Uterus (tissue), 4 donors: Measurements from ENCODE around the gene RHEBL1. TPM values are rescaled to one million over a fixed set of nuclear protein-coding genes. Genes with fewer than 3 reads are reported as not detected.

Experiments used
- DNase-seq, 2 donors: peaks; one replicate each; pipeline ENCODE4 v3.0.0-alpha.2; 2019 to 2020
- H3K27ac ChIP-seq, 2 donors: fragments of 200-600 bp; sonication (generic); 1 replicate in 1 of 2; 2 replicates in 1 of 2; pipeline ENCODE4 v1.5.1; 2016 to 2018
- H3K27me3 ChIP-seq, 2 donors: fragments of 200-600 bp; sonication (generic); one replicate each; pipeline ENCODE4 v1.5.1; 2018 to 2019; ENCODE audit warnings: control low read depth in 1 of 2
- H3K36me3 ChIP-seq, 2 donors: fragments of 200-600 bp; sonication (generic); one replicate each; pipeline ENCODE4 v1.5.1; 2019; ENCODE audit warnings: control low read depth in 1 of 2
- H3K4me1 ChIP-seq, 2 donors: fragments of 200-600 bp; sonication (generic); one replicate each; pipeline ENCODE4 v1.5.1; 2018 to 2019; ENCODE audit warnings: control low read depth in 1 of 2
- H3K4me3 ChIP-seq, 2 donors: fragments of 200-600 bp; sonication (generic); 1 replicate in 1 of 2; 2 replicates in 1 of 2; pipeline ENCODE4 v1.5.1; 2018 to 2019; ENCODE audit warnings: mild to moderate bottlenecking in 1 of 2
- H3K9me3 ChIP-seq, 2 donors: fragments of 200-600 bp; sonication (generic); one replicate each; pipeline ENCODE4 v1.5.1; 2019; ENCODE audit warnings: control low read depth in 1 of 2
- POLR2A ChIP-seq, 2 donors: fragments of 450-650 bp; IDR thresholded peaks; one replicate each; pipeline ENCODE4 v1.6.1; 2016; ENCODE audit warnings: antibody characterized with exemption in 2 of 2, mild to moderate bottlenecking in 1 of 2, moderate library complexity in 1 of 2
- intact Hi-C: fragments of 100-400 bp; cut with DNase I; formaldehyde crosslinking; loops from one replicate; pipeline ENCODE4 v1.15.1; 2023; ENCODE audit warnings: low total_unique reads
- total RNA-seq, 4 donors: library from RNA; depleted of rRNA in 3 of 4; stranded (reverse); fragments of >200 nt in 3 of 4; gene quantifications; one replicate each; pipeline versions ENCODE4 v1.1.0 to v1.2.4, GENCODE V29; 2014 to 2023
- TF ChIP-seq, protein P1 (sequence below), 4 experiments: fragments of 200-600 bp in 2 of 4; fragments of 450-650 bp in 2 of 4; sonication (generic) in 2 of 4; IDR thresholded peaks; one replicate each; pipeline ENCODE4 v1.5.1; 2016 to 2019; ENCODE audit warnings: antibody characterized with exemption in 4 of 4, mild to moderate bottlenecking in 2 of 4, moderate library complexity in 1 of 4
- donor health status: DM: yes; HTN: yes; CAD: no.

RHEBL1 gene
- total RNA-seq, 4 donors from 2014 or later = 0.37 TPM; not detected in 3

DNA sequence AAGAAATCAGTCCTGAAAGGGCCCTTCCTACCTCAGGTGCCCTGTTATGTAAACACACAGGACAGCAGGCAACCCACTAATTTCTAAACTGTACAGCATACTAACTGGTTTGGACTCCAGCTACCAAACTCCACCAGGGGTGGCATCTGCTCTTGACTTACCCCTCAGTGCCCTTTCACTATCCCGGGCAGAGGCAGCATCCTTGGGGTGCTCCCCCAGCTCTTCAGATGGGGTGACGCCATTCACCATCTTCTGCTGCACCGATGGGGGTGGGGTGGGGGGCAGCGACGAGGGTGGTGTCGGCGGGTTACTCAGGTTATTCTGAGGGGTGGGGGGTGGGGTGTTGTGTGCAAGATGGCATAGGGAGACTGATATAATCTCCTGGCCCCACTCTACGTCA is 39.7 kb downstream of the RHEBL1 start:
- Histone ChIP-seq H3K9me3 (no peaks in the 10 kb centered on the region), H3K4me1 (no peaks in the 10 kb centered on the region), H3K27me3 (no peaks in the 10 kb centered on the region), H3K27ac (no peak overlapping the region), H3K36me3 (no peaks in the 10 kb centered on the region), H3K4me3 (no peak overlapping the region)
- TF ChIP-seq, protein P1, sequence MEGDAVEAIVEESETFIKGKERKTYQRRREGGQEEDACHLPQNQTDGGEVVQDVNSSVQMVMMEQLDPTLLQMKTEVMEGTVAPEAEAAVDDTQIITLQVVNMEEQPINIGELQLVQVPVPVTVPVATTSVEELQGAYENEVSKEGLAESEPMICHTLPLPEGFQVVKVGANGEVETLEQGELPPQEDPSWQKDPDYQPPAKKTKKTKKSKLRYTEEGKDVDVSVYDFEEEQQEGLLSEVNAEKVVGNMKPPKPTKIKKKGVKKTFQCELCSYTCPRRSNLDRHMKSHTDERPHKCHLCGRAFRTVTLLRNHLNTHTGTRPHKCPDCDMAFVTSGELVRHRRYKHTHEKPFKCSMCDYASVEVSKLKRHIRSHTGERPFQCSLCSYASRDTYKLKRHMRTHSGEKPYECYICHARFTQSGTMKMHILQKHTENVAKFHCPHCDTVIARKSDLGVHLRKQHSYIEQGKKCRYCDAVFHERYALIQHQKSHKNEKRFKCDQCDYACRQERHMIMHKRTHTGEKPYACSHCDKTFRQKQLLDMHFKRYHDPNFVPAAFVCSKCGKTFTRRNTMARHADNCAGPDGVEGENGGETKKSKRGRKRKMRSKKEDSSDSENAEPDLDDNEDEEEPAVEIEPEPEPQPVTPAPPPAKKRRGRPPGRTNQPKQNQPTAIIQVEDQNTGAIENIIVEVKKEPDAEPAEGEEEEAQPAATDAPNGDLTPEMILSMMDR (IDR thresholded peaks at IDR 0.05) = no peak
- TF ChIP-seq POLR2A (IDR thresholded peaks at IDR 0.05) = no peak
- DNase-seq = peak in 1 of 2 donors; percentile 10
- intact Hi-C loops = no loop called here

DNA sequence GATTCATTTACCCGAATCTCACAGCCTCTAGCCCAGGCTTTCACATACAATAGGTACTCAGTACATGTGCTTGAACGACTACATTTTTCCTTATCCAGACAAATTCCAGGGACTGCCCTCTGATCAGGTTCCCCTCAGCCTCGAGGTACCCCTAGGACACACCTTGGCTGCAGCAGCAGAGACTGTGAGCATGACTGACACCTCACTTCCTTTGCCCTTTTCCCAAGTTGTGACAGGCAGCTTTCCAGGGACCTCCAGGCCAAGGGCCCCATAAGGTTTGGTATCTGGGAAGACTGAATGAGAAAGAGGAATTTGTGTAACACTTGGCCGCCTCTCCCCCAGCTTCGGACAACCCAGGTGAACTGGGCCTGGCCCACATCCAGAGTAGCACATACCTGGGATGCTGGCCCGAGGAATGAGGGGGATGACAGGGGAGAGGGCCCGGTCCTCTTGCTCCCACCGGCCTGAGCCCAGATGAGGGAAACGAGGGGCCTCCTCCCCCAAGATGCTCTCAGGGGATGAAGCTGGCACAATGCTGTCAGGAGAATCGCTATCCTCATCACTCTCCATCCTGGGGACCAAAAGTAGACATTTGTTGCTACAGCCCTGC is 41.0 kb downstream of the RHEBL1 start:
- no peaks in the 10 kb centered on the region for H3K36me3 ChIP-seq
- no peaks in the 10 kb centered on the region for H3K27me3 ChIP-seq
- no peak for TF ChIP-seq POLR2A (IDR thresholded peaks at IDR 0.05)
- TF ChIP-seq, protein P1 (IDR thresholded peaks at IDR 0.05) = no peak
- DNase-seq = no peak
- H3K4me3 ChIP-seq = no peak overlapping the region
- no peaks in the 10 kb centered on the region for H3K4me1 ChIP-seq
- intact Hi-C loops = no loop called here
- H3K9me3 ChIP-seq = no peaks in the 10 kb centered on the region
- no peak overlapping the region for H3K27ac ChIP-seq

DNA sequence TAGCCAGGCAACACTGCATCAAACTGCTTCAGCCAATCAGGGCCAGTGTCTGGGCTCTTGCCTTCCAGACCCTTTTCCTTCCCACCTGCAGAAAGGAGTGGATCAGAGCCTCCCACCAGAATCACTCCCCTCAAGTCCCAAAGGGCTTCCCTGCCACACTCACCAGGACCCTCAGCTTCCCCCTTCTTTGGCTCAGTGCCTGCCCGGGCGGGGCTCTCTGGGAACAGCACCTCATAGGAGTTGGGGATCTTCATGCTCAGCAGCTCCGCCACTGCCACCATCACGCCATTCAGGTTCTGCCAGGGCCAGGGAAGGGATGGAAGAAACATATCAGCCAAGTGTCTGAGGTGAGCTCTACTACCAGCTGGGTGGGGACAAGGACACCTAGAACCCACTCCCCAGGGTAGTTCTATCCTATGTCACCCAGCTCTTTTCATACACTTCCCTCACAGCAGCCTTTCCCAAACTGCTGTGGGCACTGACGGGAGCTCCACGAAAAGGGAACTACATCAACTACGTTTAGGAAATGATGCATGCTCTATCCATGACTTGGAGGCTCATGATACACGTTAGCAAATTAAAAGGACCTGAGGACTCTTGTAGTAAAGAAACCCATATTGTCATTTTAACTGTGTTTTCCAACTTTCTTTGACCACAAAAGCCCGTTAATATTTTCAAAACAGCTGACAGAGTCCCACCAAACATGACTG is 41.8 kb downstream of the RHEBL1 start:
- no peak overlapping the region for H3K4me3 ChIP-seq
- no peaks in the 10 kb centered on the region for H3K27me3 ChIP-seq
- H3K9me3 ChIP-seq = no peaks in the 10 kb centered on the region
- H3K27ac ChIP-seq = no peak overlapping the region
- TF ChIP-seq, protein P1 (IDR thresholded peaks at IDR 0.05) = no peak
- no peak for TF ChIP-seq POLR2A (IDR thresholded peaks at IDR 0.05)
- no peaks in the 10 kb centered on the region for H3K4me1 ChIP-seq
- no peaks in the 10 kb centered on the region for H3K36me3 ChIP-seq
- intact Hi-C loops = no loop called here
- DNase-seq = peak in 1 of 2 donors; percentile 27

DNA sequence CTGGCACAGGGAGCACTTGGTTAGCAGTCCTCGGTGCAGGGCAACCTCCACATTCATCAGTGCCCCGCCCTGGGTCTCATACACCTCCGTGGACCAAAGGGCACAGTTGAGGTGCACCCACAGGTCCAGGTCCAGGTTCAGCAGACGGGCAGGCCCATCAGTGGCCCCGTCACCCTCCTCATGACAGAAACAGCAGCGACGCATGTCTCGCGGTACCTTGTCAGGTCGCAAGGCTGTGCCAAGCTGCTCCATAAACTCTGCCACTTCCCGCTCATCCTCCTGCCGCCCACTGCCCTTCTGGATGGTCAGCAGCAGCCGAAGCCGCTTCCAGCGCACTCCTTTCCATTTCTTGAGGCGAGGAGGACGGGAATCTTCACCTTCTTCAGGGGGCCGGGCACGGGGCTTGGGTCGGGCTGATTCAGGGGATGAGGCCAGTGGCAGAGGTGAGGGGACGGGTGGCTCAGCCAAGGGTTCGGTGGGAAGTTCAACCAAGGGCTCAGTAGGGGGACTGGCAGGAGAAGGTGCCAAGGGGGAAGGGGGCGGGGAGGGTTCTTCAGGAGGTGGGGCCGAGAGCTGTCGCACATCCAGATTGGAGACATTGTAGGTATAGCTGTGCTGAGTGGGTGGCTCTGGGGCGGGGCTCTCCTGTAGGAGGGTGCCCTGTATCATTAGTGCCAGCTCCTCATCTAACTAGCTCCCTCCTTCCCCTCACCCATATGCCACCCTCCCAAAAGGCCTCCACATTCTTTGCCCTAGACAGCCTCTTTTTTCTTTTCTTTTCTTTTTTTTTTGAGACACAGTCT is 42.9 kb downstream of the RHEBL1 start:
- Histone ChIP-seq H3K9me3 (no peaks in the 10 kb centered on the region), H3K4me3 (no peak overlapping the region), H3K27ac (no peak overlapping the region), H3K27me3 (no peaks in the 10 kb centered on the region), H3K4me1 (no peaks in the 10 kb centered on the region), H3K36me3 (no peaks in the 10 kb centered on the region)
- intact Hi-C loops = no loop called here
- DNase-seq = peak in 1 of 2 donors; percentile 24
- TF ChIP-seq, protein P1 (IDR thresholded peaks at IDR 0.05) = no peak
- TF ChIP-seq POLR2A (IDR thresholded peaks at IDR 0.05) = no peak

DNA sequence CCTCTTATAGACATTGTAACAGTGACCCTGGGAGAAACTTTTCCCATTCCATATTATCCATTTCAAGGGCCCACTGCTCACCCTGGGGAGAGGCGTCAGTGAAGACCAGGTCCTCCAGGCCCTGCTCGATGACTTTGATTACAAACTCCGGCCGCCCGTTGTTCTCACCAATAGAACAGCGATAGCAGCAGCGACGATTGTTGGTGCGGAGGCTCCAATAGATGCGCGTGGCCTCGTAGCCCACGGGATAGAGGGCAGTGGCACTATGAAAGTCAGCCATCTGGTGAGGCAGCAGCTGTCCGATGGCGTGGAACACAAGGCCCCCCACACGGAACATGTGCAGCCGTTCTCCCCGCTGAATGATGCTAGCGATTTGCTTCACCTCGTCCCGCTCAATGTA is 43.7 kb downstream of the RHEBL1 start:
- DNase-seq = no peak

More for the DNA sequence above, 43.7 kb downstream of the RHEBL1 start:
- Histone ChIP-seq H3K36me3 (no peaks in the 10 kb centered on the region), H3K4me3 (no peak overlapping the region), H3K9me3 (no peaks in the 10 kb centered on the region), H3K4me1 (no peaks in the 10 kb centered on the region), H3K27ac (no peak overlapping the region), H3K27me3 (no peaks in the 10 kb centered on the region)
- intact Hi-C loops = no loop called here
- TF ChIP-seq, protein P1 (IDR thresholded peaks at IDR 0.05) = no peak
- no peak for TF ChIP-seq POLR2A (IDR thresholded peaks at IDR 0.05)
